Measurements from ENCODE around the gene MSI2. TPM values are rescaled to one million over a fixed set of nuclear protein-coding genes. Genes with fewer than 3 reads are reported as not detected.

Gene MSI2
- total RNA-seq, 2 donors from 2014 or later: 65.5 to 81.0 TPM

- intact Hi-C loops (cut with DNase I, micrococcal nuclease): no loop called here
- ATAC-seq: no peak
- DNase-seq: no peak
Observed at GRCh38 chr17:57541472-57542394, 285.4 kb downstream of the MSI2 start.

- DNase-seq: no peak
- no peak for ATAC-seq
- intact Hi-C loops (cut with DNase I, micrococcal nuclease): no loop called here
Observed at GRCh38 chr17:57542510-57542909, 286.2 kb downstream of the MSI2 start.

- intact Hi-C loops (cut with DNase I, micrococcal nuclease): no loop called here
- no peak for DNase-seq
- ATAC-seq: no peak
Observed at GRCh38 chr17:57543230-57543629, 286.9 kb downstream of the MSI2 start.

DNA sequence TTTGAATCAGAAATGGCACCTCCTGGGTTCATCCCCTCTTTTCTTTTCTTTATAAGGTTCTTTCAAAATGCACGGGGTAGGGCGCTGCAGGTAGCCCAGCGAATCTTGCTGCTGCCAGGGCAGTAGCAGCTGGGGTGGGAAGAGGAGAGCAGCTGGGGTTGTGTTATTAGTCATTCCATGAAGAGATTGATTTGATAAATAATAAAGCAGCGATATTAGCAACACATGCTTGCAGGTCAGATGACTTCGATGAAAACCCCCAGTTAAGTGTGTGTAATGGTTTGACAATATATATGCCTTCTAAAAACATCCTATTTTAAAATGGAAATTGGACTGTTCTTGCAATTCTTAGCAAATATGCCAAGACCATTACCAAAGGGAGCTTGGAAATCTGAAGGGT is 288.1 kb downstream of the MSI2 start:
- ATAC-seq (no peak), DNase-seq (no peak)
- intact Hi-C loops (cut with DNase I, micrococcal nuclease): no loop called here

- intact Hi-C loops (cut with DNase I, micrococcal nuclease): no loop called here
- DNase-seq (no peak), ATAC-seq (peak; percentile 62)
Observed at GRCh38 chr17:57544834-57545463, 288.6 kb downstream of the MSI2 start.

GRCh38 chr17:57545731-57546342 is 289.5 kb downstream of the MSI2 start:
- no peak for ATAC-seq
- no peak for DNase-seq
- intact Hi-C loops (cut with DNase I, micrococcal nuclease): no loop called here

DNA sequence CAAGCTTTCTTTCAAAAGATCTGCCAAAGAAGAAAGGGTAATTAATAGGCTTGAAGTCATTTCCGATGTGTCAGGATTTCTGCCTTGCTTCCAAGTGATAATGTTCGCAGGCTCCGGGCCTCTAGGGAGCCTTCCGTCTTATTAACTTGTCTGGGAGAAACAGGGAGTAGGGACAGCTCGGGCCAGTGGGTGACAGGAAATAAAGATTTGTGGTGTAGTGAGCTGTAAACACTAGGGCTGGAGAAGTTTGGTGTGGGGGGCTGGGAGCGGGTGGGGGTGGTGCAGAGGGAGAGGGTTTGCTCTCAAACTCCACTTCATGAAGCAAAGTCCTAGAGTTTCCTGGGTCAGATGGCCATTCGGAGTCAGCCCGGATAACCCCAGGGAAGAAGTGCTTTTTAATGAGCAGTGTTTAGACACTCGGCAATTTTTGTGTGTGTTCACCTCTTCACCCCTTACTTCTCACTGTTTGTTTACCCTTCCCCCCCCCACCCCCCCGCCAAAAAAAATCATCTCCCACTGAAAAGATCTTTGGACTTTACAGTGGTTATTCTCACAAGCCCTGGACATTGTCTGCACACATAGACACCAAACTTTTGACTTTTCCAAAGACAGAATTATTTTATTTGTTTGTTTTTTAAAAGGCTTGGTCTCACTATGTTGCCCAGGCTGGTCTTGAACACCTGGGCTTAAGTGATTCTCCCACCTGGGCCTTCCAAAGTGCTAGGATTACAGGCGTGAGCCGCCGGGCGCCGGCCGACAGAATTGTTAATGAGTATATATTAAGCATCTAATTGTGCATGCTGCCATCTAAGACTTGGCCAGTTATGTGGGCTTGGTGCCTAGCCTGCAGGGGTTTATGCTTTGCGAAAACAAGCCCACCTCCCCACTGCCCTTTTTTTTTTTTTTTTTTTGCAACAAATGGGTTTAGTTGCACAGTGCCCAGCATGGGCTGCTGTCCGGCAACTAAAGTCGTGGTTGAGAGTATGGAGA is 292.4 kb downstream of the MSI2 start:
- no peak for DNase-seq

GRCh38 chr17:57549468-57549867 is 293.1 kb downstream of the MSI2 start:
- no peak for ATAC-seq

More for the DNA sequence above, 292.4 kb downstream of the MSI2 start:
- intact Hi-C loops (cut with DNase I, micrococcal nuclease): no loop called here
- ATAC-seq: no peak

DNA sequence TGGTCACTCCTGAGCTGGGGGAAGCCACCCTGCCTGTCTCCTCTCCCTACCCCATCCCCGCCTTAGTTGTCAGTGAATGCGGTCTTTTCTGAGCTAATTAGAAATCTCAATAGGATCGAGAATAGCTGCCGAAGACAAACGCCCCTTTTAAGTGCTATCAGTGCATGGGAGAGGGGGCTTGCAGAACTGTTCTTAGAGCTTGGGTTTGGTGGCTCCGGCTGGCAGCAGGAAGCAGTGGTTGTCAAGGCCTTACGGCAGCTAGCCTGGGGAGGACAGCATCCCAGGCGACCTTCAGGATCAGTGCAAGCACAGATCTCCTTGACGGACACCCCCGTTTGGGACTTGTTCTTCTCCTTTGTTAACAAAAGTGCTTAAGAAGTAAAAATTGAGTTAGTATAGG is 293.7 kb downstream of the MSI2 start:
- ATAC-seq (no peak), DNase-seq (no peak)
- intact Hi-C loops (cut with DNase I, micrococcal nuclease): no loop called here

More at GRCh38 chr17:57549468-57549867, 293.1 kb downstream of the MSI2 start:
- intact Hi-C loops (cut with DNase I, micrococcal nuclease): no loop called here
- no peak for DNase-seq

DNA sequence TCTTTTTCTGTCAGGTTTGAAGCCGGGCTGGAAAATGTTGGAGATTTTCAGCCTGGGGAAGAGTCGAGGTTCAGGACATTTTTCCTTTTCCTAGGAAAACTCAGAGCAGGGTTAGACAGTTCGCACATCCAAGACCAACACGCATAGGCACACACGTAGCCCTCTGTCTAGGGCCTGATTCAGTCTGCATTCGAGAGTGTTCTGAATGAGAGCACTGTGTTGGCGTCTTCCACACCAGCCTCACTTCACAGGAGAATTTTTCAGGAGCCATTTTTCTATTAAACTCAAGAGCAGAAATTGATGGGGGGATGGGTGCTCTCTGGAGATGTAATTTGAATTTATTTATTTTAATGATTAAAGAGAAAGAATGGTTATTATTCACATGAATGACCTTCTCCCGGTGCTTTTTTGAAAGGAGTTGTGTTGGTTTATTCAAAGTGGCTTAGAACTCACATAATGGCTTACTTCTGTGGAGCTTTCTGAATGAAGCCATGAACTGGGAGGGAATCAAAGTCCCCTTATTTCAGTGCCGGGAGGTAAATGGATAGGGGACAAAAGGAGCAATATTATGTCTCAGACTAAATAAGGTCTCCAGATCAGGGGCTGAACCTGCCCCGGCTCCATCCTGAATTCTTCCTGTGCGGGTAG is 294.5 kb downstream of the MSI2 start:
- no peak for ATAC-seq
- DNase-seq: no peak
- intact Hi-C loops (cut with DNase I, micrococcal nuclease): no loop called here

- peak; percentile 68 to 70 for DNase-seq
- peak; percentile 38 for ATAC-seq
- intact Hi-C loops (cut with DNase I, micrococcal nuclease): no loop called here
Observed at GRCh38 chr17:57551321-57552079, 295.2 kb downstream of the MSI2 start.

GRCh38 chr17:57552114-57552624 is 295.8 kb downstream of the MSI2 start:
- ATAC-seq (no peak), DNase-seq (no peak)
- intact Hi-C loops (cut with DNase I, micrococcal nuclease): no loop called here

- intact Hi-C loops (cut with DNase I, micrococcal nuclease): no loop called here
- ATAC-seq (no peak), DNase-seq (no peak)
Observed at GRCh38 chr17:57553526-57553925, 297.2 kb downstream of the MSI2 start.

DNA sequence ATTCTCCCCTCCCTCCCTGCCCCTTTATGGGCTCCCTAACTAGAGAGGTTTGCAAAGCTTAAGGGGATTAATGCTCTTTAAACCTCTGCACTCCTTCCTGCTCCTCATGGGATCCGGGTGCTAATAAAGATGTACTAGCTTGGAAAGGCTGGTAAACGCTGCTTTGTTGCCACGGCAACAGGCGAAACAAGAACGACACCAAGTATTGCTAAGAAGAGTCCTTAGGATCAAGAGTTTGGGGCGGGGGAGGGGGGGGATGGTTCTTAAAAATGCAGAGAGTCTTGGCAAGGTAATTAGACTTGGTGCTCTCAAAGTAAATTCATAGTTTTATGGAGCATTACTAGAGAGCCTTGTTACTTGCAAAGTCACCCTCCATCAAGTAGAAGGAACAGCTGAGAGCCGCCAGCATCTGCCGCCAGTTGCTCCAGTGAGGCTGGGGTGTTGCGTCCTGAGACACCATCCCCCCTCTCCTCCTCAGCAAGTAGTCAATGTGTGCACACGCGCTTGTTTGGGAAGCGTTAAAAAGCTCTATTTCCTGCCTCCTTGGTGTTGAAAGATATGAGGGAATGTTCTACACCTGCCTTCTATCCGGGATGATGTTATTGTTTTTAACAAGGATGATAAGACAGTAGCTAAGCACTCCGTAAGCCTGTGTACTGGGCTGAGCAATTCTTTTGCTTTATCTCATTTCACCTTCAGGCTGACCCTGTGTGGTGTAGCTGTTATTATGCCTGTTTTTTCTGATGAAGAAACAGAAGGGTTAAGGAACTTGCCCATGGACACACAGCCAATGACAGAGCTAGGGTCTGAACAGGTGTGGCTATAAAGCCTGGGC is 297.9 kb downstream of the MSI2 start:
- intact Hi-C loops (cut with DNase I, micrococcal nuclease): no loop called here
- ATAC-seq (no peak), DNase-seq (no peak)

- DNase-seq: no peak
- ATAC-seq: no peak
- intact Hi-C loops (cut with DNase I, micrococcal nuclease): no loop called here
Observed at GRCh38 chr17:57554826-57555635, 298.7 kb downstream of the MSI2 start.

Data from left colon (tissue), 2 donors.